NCI-H2196 treated with DMSO at 0.1 percent for 48 hours (cell line): Measurements from ENCODE around the gene HOXB5.

ENCODE experiments used
- DNase-seq: peaks from one replicate; lab custom pipeline; 2025; ENCODE audit not compliant: unreplicated experiment; lab: John Stamatoyannopoulos, UW

Gene HOXB5

DNA sequence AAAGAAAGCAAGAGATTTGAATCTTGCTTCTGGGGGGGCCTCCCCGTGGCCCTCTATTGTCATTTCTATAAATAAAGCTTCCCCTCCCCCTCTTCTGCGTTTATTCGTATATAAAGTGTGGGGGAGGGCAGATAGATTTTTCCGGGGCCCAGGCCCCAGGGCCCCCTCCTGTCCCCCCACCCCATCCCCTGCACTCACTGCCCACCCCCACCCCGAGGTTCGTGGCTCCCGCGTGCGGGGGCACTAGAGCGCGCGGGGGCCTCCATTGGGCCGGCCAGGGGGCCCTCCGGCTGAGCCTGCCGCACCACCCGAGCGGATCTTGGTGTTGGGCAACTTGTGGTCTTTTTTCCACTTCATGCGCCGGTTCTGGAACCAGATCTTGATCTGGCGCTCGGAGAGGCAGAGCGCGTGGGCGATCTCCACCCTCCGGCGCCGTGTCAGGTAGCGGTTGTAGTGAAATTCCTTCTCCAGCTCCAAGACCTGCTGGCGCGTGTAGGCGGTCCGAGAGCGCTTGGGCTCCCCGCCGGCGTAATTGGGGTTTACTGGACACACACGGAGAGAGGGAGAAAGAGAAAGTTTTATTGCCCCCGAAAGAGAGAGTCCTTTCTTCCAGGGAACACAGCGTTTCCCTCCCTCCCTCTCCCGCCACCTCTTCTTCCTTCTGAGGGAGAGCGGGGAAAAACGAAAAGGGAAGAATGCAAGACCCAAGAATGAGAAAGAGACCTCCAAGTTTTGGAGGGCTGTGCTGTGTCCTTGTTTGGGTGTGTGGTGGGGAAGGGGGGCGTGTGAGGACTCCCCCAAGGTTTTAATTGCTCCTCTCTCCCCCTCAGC lies 16.9 kb downstream of the HOXB5 start:
- DNase-seq: no peak

DNA sequence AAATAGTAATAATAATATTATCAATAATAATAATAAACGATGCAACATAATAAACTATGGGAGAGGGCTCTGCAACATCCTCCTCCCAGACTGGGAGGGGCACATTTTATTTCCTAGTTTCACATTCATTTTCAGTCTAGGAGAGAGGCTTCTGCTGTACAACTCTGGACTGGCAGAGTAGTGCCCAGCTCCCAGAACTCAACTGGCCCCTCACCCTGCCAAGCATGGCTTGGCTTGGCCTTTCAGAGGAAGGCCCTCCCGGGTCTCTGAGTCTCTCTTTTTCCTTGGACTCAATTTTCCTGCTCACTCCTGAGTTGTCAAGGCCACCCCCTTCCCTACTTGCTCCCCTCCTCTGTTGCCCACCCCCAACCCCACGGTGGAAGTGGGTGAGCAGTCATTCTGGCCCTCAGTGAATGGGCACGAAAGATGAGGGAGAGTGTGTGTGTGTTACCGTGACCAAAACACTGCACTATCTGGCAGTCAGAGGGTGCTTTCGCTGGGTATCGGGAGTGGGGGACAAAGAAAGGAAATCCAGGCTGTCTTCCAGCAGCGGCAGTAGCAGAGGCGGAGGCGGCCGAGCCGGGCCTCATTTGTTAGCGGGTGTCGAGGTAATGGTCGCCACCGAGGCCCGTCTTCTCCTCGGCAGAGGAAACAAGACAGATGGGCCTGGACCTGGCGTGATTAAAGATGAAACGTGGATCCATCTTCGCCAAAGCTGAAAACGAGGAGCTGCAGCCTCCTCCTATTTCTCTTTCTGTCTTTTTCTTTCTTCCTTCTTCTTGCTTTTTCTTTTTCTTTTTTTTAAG lies 17.7 kb downstream of the HOXB5 start:
- DNase-seq: no peak

- no peak for DNase-seq
These were observed 18.5 kb downstream of the HOXB5 start for GRCh38 chr17:48575066-48575582.

- no peak for DNase-seq
These were observed 19.0 kb downstream of the HOXB5 start for GRCh38 chr17:48574505-48575065.

DNA sequence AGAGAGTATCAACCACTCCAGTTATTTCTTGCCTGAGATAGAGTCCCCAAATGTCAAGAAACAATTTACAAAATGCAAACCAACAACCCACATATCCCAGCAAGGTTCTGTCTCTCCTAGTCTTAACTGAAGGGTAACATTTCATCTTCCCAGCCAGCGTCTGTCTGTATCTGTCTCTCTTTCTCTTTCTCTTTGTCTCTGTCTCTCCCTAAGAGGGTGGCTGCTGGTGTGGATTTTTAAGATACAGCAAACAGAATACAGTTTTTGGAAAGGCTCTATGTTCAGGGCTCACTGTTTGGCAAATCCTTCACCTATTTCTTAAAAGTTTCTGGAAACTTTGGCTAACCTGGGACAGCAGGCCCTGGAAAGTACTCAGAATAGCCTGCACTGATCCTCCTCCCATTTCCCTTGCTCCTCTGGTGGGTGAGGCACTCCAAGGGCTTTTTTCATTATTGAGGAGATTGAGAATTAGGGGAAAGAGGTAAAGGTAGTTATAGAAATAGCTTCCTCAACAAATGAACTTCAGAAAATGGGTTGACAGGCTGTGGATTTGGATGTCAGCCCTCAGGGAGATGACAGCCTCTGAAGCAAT lies 21.7 kb downstream of the HOXB5 start:
- no peak for DNase-seq

DNA sequence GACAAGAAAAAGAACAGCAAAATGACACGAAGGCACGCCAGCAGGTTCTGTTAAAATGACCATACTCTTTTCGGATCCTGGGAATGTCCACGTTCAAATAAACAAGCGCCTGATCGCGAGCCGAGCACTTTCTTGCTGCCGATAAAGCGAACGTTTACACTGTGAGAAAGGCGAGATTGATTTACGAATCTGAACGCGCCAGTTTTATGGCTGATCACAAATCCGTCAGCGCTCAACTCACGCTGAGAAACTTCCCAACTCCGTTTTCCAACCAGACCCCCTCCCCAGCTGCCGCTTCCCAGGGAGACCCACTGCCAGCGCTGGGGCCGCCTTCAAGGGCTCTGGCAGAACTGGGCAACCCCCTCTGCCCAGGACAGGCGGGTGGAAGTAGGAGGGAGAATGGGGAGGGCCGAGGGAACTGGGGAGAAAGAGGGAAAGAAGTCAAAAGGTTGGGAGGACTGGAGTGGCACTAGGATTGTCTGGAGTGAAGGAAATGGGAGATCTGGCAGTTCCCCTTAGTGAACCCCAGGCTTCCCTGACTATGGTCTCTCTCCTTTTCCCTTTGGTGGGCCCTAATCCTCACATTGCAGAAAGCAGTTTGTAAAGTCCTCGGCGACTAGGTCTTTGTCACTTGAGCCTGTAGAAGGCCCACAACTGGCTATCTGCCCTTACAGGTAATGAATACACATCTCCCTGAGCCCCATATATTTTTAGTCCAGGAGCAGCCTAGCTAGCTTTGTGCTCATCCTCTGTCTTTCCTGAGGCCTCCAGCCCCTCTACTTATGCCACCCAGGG lies 22.4 kb downstream of the HOXB5 start:
- DNase-seq: no peak

DNA sequence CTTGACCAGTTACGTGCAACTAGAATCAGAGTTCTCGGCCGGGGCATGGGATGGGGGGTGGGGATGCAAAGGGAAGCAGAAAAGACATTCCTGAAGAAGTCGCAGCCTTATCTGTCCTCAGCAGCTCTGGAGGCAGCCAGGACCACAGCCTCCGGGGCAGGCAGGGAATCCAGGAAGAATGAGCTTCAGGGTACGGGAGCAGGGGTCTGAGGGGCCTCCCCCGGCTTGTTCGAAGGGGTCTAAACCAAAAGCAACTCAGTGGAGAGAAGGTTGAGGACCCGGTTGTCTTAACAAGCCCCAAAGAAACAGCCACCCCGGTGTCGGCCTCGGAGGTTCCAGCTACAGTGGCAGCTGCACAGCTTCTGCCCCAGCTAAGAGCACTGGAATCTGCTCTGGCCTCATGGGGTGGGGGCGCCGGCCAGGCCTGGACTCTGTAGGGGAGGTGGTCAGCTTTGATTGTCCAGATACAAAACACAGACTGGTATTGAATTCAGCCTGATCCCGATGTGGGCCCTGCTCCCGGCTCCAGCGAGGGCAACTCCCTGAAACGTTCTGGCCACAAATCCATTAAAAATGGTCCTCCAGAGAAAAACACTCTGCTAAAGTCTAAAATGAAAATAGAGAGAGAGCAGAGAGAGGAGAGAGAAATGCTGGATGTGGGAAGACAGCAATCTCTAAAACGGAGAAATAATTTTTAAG lies 23.1 kb downstream of the HOXB5 start:
- DNase-seq: no peak

DNA sequence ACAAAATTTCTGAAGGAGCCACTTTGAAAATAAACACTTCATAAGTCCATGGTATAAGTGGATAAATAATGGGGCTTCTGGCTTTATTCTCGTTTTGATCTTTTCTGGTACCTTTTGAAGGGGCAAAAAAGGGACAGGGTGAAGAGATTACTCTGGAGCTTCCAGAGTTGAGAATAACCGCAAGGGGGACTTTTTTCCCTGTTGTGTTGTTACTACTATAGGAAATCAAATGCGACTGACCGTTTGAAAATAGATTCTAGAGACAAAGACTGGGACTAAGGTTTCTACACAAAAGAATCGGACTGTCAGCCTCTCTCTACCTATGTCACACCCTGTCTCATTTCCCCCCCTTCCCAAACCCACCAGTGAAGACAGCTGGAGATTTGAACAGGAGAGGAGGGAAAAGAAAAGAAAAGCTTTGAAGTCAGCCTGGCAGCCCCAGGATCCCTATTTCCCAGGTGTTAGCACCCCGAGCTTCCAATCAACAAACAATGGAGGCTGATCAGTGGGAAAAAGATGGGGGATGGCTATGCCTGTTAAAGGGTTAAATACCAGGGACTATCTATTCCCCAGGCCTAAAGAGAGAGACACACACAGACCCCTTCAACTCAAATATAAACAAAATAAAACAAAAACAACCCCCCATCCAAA lies 23.8 kb downstream of the HOXB5 start:
- DNase-seq: no peak

GRCh38 chr17:48569240-48569582 lies 24.4 kb downstream of the HOXB5 start:
- DNase-seq: no peak

GRCh38 chr17:48568499-48569239 lies 24.9 kb downstream of the HOXB5 start:
- DNase-seq: no peak

GRCh38 chr17:48567646-48568354 lies 25.8 kb downstream of the HOXB5 start:
- DNase-seq: no peak

GRCh38 chr17:48567209-48567608 lies 26.4 kb downstream of the HOXB5 start:
- DNase-seq: no peak

DNA sequence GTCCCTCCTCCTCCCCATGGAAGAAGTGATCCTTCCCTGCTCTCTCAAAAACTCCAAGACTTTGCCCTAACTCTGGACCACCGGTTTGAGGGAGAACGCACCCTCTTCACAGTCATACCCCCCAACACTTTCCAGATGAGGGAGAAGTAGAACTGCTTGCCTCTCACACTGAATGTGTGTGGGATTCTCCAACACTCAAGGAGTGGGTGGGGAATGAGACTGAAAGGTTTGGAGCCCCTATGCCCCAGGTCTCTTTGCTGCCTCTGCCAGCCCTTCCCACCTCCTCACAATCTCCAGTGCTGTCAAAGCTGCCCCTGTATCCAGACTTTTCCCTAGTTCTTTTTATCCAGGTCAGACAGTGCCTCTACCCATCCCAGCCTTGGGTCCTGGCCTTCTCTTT lies 26.9 kb downstream of the HOXB5 start:
- no peak for DNase-seq

DNA sequence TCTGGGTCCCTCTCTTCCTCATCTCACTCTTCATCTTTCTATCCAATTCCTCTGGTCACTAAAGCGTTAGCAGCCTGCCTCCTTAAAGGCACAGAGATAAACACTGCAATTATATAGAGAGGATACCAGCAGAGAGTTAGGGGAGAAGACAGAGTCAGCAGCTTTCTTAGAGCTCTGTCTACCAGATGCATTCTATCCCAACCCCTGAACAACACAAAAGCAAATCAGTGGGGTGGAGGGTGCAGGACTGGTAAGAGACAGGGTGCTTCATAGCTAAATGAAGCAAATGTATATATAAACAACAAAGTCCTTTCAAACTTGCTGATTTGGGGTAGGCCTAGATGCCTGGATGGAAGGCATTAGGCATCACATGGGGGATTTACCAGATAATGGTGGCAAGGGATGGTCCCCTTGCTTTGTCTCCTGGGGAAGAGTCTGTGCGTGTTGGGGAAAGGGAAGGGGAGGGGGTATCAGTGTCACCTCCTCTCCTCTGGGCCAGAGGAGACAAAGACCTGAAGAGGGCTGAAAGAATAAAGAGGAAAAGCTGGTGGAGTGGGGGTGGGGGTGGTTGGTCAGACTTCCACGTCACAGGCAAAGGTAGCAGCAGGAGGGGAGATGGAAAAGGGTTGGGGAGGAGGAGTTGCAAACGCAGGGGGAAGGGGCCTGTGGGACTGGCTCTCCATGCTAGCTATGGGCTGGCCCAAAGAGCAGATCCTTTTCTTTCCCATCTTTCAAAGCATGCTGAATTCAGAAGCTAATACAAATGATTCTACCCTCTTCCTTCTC lies 27.5 kb downstream of the HOXB5 start:
- DNase-seq: no peak

- DNase-seq: no peak
These were observed 28.5 kb downstream of the HOXB5 start for GRCh38 chr17:48565022-48565554.

DNA sequence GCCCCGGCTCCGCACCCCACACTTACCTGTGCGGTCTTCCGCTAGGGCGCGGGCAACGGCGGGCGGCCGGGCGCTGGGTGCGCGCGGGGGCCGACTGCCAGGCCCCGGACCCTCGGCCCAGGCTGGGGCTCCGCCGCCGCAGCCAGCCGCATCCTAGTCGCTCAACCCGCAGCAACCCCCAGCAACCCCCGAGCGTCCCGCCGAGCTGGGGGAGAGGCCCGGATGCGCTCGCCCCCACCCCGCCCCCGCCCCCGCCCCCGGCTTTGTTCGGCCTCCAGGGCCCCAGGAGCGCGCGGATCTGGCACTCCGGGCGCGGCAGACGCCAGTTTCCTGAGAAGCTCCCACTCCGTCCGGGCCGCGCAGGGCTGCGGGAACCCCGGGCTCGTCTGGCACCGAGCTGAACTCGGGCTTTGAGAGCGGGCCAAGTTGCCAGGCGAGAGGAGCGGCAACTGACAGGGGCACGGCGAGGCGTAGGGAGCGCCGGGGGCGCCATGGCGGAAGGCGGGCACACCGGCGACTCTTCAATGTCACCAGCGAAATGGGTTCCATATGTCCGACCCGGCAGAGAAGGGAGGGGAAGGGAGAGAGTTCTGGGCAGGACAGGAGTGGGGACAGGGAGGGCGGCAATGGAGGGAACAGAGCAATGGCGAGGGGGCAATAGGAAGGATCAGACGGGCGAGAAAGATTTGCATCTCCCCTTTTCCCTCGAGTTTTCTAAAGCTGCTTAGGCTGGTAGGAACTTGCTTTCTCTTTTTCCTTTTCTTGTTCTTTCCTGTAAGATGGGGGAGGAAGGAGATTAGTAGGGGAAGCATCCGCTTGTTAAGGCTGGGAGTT lies 29.2 kb downstream of the HOXB5 start:
- no peak for DNase-seq

- no peak for DNase-seq
These were observed 29.8 kb downstream of the HOXB5 start for GRCh38 chr17:48563867-48564187.
